GM18909 (cell line): ENCODE data around the gene MAML2.

Source experiments
- ATAC-seq: cut with Tn5 transposase; IDR thresholded peaks from one replicate; pipeline ENCODE4 v1.9.1; 2021; ENCODE audit warnings: mild to moderate bottlenecking; ENCODE audit not compliant: unreplicated experiment, poor library complexity

MAML2 gene

GRCh38 chr11:96339706-96340554 is 3.1 kb downstream of the MAML2 start:
- ATAC-seq = no peak

DNA sequence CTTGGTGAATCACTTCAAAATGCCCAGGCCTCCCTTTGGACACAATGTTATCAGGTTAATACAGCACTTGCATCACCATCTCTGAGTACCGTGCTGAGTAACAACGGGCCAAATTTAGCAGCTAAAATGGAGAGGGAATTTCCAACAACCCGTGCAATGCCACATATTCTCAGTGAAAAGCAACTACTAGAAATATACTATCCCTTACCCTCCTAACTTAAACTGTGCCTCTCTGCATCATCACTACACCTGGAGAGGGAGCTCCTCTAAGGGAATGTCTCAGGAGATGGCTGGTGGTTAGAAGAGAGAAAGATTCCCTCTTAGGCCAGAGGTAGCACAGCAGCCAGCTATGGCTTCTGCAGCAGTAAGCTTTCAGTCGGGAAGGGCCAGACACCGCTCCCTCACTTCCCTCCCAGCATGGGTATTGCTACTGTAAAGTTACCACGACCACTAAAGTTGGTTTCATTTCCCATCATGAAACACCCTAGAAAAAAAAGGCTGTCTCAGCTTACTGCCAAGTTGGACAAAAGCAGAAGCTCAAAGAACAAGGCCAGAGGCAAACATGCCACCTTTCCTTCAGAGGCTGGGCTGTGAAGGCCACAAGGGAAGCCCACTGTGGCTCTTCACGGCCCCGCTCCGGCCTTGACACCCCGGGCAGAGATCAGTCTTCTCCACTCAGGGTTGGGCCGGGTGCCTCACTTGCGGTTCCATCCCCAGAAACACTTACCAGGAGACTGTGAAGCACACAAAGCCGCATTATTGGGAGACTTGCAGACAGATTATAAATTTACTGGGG is 3.9 kb downstream of the MAML2 start:
- ATAC-seq = peak; percentile 40

DNA sequence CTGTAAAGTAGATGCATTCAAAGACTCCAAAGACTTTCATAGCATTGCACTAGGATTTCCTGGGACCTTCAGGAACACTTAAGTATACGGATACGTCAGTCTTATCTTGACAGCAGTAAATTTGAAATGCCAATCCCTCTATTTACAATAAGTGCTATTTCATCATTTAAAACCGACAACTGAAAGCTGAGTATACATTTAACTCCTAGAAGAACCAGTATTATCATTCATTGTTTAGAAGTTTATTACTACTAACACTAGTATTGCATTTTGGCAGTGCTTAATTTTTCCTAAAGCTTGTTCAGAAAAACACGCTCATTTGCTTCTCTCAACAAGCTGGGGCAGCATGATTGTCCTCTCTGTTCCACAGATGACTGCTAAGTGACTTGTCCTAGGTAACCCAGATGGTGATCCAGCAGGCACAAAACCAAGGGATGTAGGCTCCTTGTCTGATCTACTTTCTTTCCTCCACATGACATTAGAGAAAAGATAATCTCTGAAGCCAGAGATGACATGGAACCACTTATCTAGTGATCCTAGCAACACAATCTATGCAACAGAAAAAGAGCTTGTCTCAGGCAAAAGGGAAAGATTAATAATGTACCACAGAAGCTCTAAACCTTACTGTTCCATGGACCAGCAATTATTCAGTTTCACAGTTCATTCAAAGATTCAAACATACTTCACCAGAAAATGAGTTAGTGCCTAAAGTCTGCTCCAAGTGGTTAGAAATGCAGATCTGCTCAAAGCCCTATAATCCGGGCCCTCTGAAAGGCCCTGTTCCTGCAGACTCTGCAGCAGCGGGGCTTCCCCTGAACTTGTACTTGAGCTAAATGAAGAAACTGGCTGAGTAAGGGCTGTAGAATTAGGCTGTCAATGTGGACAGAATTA is 5.2 kb downstream of the MAML2 start:
- ATAC-seq = peak; percentile 33

DNA sequence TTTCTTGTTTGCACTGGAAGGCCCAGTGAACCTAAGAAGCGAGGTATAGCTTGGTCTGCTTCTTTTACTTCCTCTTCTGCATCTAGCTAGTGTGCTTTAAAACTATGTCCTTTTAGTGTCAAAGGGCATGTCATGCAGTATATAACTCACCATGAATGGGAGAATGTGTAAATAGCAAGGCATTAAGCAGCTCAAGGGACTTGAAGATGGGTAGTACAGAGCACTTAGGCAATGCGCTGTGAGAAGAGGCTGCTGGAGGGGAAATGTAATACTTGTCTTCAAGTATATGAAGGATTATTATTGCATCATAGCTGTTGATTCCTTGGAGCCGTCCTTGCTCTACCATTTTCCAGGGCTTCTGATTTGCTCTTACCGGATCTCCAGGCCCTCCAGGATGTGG is 7.6 kb downstream of the MAML2 start:
- no peak for ATAC-seq

- ATAC-seq = no peak
These were observed 8.8 kb downstream of the MAML2 start for GRCh38 chr11:96334219-96334618.

GRCh38 chr11:96333191-96333719 is 9.7 kb downstream of the MAML2 start:
- no peak for ATAC-seq

GRCh38 chr11:96332126-96332771 is 10.7 kb downstream of the MAML2 start:
- no peak for ATAC-seq

GRCh38 chr11:96331699-96332116 is 11.3 kb downstream of the MAML2 start:
- no peak for ATAC-seq

- ATAC-seq = no peak
These were observed 12.5 kb downstream of the MAML2 start for GRCh38 chr11:96330511-96330859.

- no peak for ATAC-seq
These were observed 13.0 kb downstream of the MAML2 start for GRCh38 chr11:96329855-96330510.

DNA sequence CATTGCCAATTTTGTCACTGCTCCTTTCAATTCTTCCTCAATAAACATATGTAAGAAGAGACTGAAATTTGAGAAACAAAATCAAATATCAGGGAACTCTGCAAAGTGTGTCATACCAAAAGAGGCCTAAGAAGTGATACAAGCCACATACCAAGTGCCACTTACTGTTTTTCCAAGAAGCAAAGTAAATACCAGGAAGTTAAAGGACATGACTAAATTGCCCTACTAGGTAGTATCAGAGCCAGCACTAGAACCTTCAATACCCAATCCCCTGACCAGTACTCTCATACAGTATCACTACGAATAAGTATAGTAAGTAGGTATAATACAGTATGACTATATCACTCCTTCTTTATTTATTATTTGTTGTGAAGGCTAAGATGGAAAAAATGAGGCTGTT is 13.6 kb downstream of the MAML2 start:
- no peak for ATAC-seq

GRCh38 chr11:96328395-96329010 is 14.5 kb downstream of the MAML2 start:
- no peak for ATAC-seq

- no peak for ATAC-seq
These were observed 16.0 kb downstream of the MAML2 start for GRCh38 chr11:96326959-96327358.

GRCh38 chr11:96324912-96325311 is 18.1 kb downstream of the MAML2 start:
- no peak for ATAC-seq

DNA sequence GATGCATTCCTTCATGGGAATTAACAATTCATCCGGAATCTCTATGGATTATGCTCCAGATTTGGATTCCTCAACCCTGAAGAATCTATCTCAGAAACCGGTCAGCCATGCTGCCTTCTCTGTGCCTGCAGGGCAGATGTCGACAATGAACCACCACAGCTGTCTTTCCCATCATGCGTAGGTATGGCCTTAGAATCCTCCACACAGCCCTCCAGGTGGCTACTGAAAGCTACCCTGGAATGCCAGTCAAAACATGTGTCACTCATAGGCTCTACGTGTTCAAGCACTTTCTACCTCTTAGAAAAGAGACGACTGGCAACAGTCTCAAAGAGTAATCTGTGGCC is 19.4 kb downstream of the MAML2 start:
- no peak for ATAC-seq

DNA sequence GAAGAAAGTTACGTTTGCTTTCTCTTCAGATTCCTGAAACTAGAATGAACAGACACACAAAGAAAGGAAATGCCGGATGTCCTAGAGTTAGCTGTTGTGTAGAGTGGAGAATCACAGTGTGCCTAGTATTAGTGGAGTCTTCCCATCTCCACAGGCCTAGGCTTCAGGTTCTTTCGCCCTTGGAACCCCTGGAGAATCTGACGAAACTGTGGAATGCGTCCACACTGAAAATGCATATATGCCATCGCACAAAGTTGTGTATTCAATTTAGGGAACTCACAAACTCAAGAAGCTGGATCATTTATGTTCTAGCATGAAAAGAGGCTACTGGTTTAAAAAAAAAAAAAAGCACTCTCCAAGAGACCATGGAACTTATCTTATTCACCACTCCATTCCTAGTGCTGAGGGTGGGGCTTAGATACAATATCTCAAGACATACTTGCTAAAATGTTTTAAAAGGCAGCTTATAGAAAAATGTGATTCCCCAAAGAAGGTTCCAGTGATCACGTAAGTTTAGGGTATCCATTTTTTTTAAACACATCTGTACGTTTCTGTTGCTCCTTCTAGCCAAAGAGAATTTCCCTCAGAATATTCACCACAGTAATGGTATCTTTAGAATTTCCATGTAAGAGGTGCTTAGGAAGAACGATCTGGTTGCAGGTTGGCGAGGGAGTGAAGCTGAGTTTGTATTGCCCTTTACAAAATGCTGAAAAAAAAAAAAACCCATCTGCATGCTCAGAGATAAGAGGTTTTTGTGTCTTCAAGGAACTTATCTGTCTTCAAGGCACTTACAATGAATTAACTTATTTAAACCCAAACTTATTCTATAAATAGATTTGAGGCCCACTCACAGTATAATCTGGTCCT is 20.0 kb downstream of the MAML2 start:
- no peak for ATAC-seq

GRCh38 chr11:96321091-96321490 is 21.9 kb downstream of the MAML2 start:
- ATAC-seq = no peak
